A549 treated with DMSO at 1 μM for 4 hours (cell line): ENCODE measurements around the gene ZMYND10. TPM values are rescaled to one million over a fixed set of nuclear protein-coding genes. Genes with fewer than 3 reads are reported as not detected.

ENCODE experiments used
- total RNA-seq: library from RNA; stranded (reverse); fragments of 200-300 nt; extraction: Qiagen RNA extraction; gene quantifications from 5 replicates; pipeline ENCODE4 v1.2.3, GENCODE V29; 2022; ENCODE audit warnings: low read depth

Gene ZMYND10
- total RNA-seq: 0.53 to 1.2 TPM (median 1.00 TPM) in 5 replicates

GRCh38 chr3:50345586-50346234 lies at the start of gene ZMYND10:
Gene ZMYND10 (minus strand): TSS chr3:50345732. CDS start chr3:50345579, 153 bp downstream.

GRCh38 chr3:50358911-50359759 lies 13.6 kb upstream of the ZMYND10 start, which contains the start of gene TMEM115:
Gene TMEM115 (minus strand): TSS chr3:50359521. CDS start chr3:50359063, 458 bp downstream.

GRCh38 chr3:50350527-50351322 lies 5.2 kb upstream of the ZMYND10 start, which contains the start of the genes CYB561D2 and NPRL2:
Gene CYB561D2 (plus strand): TSS chr3:50350862. CDS start chr3:50351434, 572 bp downstream.
Gene NPRL2 (minus strand): TSS chr3:50350775. CDS start chr3:50350652, 123 bp downstream.

GRCh38 chr3:50340448-50341329 lies 4.8 kb downstream of the ZMYND10 start, which contains the start of gene RASSF1:
Gene RASSF1 (minus strand): TSS chr3:50340836. CDS start chr3:50340805, 31 bp downstream.

GRCh38 chr3:50327943-50328691 lies 17.4 kb downstream of the ZMYND10 start, which contains the start of gene TUSC2:
Gene TUSC2 (minus strand): TSS chr3:50328223. CDS start chr3:50328099, 124 bp downstream.

GRCh38 chr3:50322386-50323091 lies 23.0 kb downstream of the ZMYND10 start, which contains the start of gene HYAL2:
Gene HYAL2 (minus strand): TSS chr3:50322745. CDS start chr3:50320489, 2,256 bp downstream.

GRCh38 chr3:50303013-50303815 lies 42.3 kb downstream of the ZMYND10 start, which contains the start of gene HYAL1:
Gene HYAL1 (minus strand): TSS chr3:50303574. CDS start chr3:50302956, 618 bp downstream.

GRCh38 chr3:50298836-50299637 lies 46.5 kb downstream of the ZMYND10 start, which contains the start of the genes HYAL3 and NAA80:
Gene HYAL3 (minus strand): TSS chr3:50299405. CDS start chr3:50295602, 3,803 bp downstream.
Gene NAA80 (minus strand): TSS chr3:50299405. CDS start chr3:50297463, 1,942 bp downstream.

GRCh38 chr3:50292159-50293078 lies 53.1 kb downstream of the ZMYND10 start, which contains the start of gene IFRD2:
Gene IFRD2 (minus strand): TSS chr3:50292429. CDS start chr3:50292274, 155 bp downstream.

Other genes with a start within 250 kb of the ZMYND10 start
- 7.7 to 9.8 TPM (median 9.3 TPM) in 5 replicates for gene SEMA3F, start 190.4 kb downstream of the ZMYND10 start, total RNA-seq
- 0.09 TPM in 1 of 5 replicates, not detected in the others for gene GNAT1, start 154.1 kb downstream of the ZMYND10 start, total RNA-seq
- gene SLC38A3, start 140.5 kb downstream of the ZMYND10 start, total RNA-seq: 0.07 TPM in 1 of 5 replicates, not detected in the others
- gene GNAI2, start 109.5 kb downstream of the ZMYND10 start, total RNA-seq: 34.6 to 46.7 TPM (median 40.0 TPM) in 5 replicates
- 6.7 to 8.1 TPM (median 6.9 TPM) in 5 replicates for gene SEMA3B, start 76.6 kb downstream of the ZMYND10 start, total RNA-seq
- gene LSMEM2, start 66.6 kb downstream of the ZMYND10 start, total RNA-seq: 0.05 to 0.06 TPM in 2 of 5 replicates, not detected in the others
- gene IFRD2, start 53.3 kb downstream of the ZMYND10 start, total RNA-seq: 75.3 to 98.9 TPM (median 94.1 TPM) in 5 replicates
- 6.7 to 10.9 TPM (median 8.1 TPM) in 5 replicates for gene HYAL3, start 46.3 kb downstream of the ZMYND10 start, total RNA-seq
- gene NAA80, start 46.3 kb downstream of the ZMYND10 start, total RNA-seq: 4.8 to 6.7 TPM (median 5.1 TPM) in 5 replicates
- gene HYAL1, start 42.2 kb downstream of the ZMYND10 start, total RNA-seq: 0.28 to 0.45 TPM (median 0.33 TPM) in 5 replicates
- 19.8 to 26.8 TPM (median 22.6 TPM) in 5 replicates for gene HYAL2, start 23.0 kb downstream of the ZMYND10 start, total RNA-seq
- gene TUSC2, start 17.5 kb downstream of the ZMYND10 start, total RNA-seq: 25.9 to 35.4 TPM (median 33.7 TPM) in 5 replicates
- gene RASSF1, start 4.9 kb downstream of the ZMYND10 start, total RNA-seq: 18.0 to 19.6 TPM (median 19.3 TPM) in 5 replicates
- gene NPRL2, start 5.0 kb upstream of the ZMYND10 start, total RNA-seq: 12.8 to 14.0 TPM (median 13.3 TPM) in 5 replicates
- 17.2 to 23.0 TPM (median 22.0 TPM) in 5 replicates for gene CYB561D2, start 5.1 kb upstream of the ZMYND10 start, total RNA-seq
- 40.0 to 48.2 TPM (median 43.0 TPM) in 5 replicates for gene TMEM115, start 13.8 kb upstream of the ZMYND10 start, total RNA-seq
- 0.36 to 0.78 TPM (median 0.42 TPM) in 5 replicates for gene CACNA2D2, start 157.9 kb upstream of the ZMYND10 start, total RNA-seq
- gene C3orf18, start 222.0 kb upstream of the ZMYND10 start, total RNA-seq: 2.2 to 3.1 TPM (median 2.8 TPM) in 5 replicates
- gene HEMK1, start 223.8 kb upstream of the ZMYND10 start, total RNA-seq: 3.5 to 7.6 TPM (median 7.0 TPM) in 5 replicates